Measurements from ENCODE around the gene DEAF1.

Gene DEAF1

GRCh38 chr11:623999-624704 lies 70.9 kb downstream of the DEAF1 start:
- no peak for DNase-seq (ENCODE audit: low read depth in 2 of 2)

GRCh38 chr11:623349-623869 lies 71.6 kb downstream of the DEAF1 start:
- no peak for DNase-seq (ENCODE audit: low read depth in 2 of 2)

- no peak for DNase-seq (ENCODE audit: low read depth in 2 of 2)
These were observed 73.2 kb downstream of the DEAF1 start for GRCh38 chr11:621838-622237.

GRCh38 chr11:620935-621814 lies 73.8 kb downstream of the DEAF1 start:
- DNase-seq (ENCODE audit: low read depth in 2 of 2): no peak

GRCh38 chr11:620201-620600 lies 74.8 kb downstream of the DEAF1 start:
- no peak for DNase-seq (ENCODE audit: low read depth in 2 of 2)

- DNase-seq (ENCODE audit: low read depth in 2 of 2): no peak
These were observed 75.4 kb downstream of the DEAF1 start for GRCh38 chr11:619628-620050.

GRCh38 chr11:618856-619627 lies 76.0 kb downstream of the DEAF1 start:
- DNase-seq (ENCODE audit: low read depth in 2 of 2): no peak

- DNase-seq (ENCODE audit: low read depth in 2 of 2): no peak
These were observed 76.9 kb downstream of the DEAF1 start for GRCh38 chr11:617912-618682.

GRCh38 chr11:617199-617911 lies 77.7 kb downstream of the DEAF1 start:
- DNase-seq (ENCODE audit: low read depth in 2 of 2): no peak

GRCh38 chr11:616320-617198 lies 78.5 kb downstream of the DEAF1 start:
- no peak for DNase-seq (ENCODE audit: low read depth in 2 of 2)

- DNase-seq (ENCODE audit: low read depth in 2 of 2): peak; percentile 63 to 81
These were observed 79.3 kb downstream of the DEAF1 start, which contains the start of gene IRF7 for GRCh38 chr11:615504-616319. TSS of gene IRF7 (minus strand) at chr11:615950. CDS start at chr11:615364, 586 bp downstream.

- no peak for DNase-seq (ENCODE audit: low read depth in 2 of 2)
These were observed 80.2 kb downstream of the DEAF1 start for GRCh38 chr11:614623-615503.

GRCh38 chr11:614021-614622 lies 80.9 kb downstream of the DEAF1 start:
- no peak for DNase-seq (ENCODE audit: low read depth in 2 of 2)

GRCh38 chr11:613369-613968 lies 81.6 kb downstream of the DEAF1 start:
- peak; percentile 59 to 79 for DNase-seq (ENCODE audit: low read depth in 2 of 2)

- DNase-seq (ENCODE audit: low read depth in 2 of 2): no peak
These were observed 82.1 kb downstream of the DEAF1 start for GRCh38 chr11:612961-613300.

GRCh38 chr11:612201-612960 lies 82.6 kb downstream of the DEAF1 start:
- no peak for DNase-seq (ENCODE audit: low read depth in 2 of 2)

Measured in stimulated activated CD4-positive, alpha-beta T cell treated with anti-CD3 and anti-CD28 coated beads, Interleukin-12 subunit alpha, Interleukin-12 subunit beta, amount 100 ng/mL, for 24 hours (primary cell).